Hematopoietic multipotent progenitor cell treated with erythropoietin and hydrocortisone succinate and interleukin-3 and kit ligand, for 4 days (in vitro differentiated cells): ENCODE measurements around the gene PSMD3.

Experiments
- DNase-seq: peaks from one replicate; pipeline ENCODE4 v3.0.0-alpha.2; 2015

PSMD3 gene

DNA sequence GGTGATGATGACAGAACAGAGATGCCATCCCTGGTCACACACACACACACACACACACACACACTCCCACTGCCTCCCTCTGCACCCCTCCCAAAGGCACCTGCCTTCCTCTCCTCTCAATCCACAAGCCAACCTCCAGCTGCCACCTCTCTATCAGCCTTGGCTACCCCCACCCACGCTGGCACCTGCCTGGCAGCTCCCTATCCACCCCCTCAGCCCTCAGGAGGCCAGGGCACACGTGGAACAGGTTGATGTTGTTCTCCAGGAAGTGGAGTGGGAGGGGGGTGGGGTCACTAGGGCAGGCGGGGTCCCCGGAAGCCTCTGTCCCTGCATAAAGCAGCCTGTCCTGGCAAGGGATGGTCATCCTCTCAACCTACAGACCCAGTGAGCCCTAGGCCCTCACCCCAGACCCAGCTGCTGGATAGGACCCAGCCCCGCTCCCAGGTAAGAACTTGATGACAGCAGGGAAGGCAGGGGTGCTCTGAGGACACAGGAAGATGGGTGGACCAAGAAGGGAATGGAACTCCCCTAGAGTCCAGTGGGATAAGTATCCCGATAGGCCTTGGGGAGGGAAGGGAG lies 17.9 kb upstream of the PSMD3 start, which contains the start of gene GSDMA:
GSDMA (plus strand) TSS at position 363 of the 579 bp plus-strand sequence. CDS start 2,684 bp downstream, outside the sequence.
- no peak for DNase-seq

DNA sequence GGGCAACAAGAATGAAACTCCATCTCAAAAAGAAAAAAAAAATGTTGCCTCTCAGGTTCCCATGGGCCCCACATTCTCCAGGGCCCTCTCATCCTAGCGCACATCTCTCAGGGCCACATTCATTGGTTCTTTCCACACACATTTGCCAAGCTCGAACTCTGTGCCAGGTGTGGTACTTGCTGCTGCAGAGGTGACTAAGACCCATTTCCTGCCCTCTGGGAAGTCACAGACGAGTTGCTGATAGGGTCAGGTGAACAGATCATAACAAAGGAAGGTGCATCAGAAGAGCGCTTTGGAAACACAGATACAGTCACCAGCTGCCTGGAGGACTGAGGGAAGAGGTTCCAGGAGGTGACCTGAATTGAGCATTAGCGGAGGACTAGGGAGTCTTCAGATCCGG lies 16.8 kb upstream of the PSMD3 start:
- no peak for DNase-seq

DNA sequence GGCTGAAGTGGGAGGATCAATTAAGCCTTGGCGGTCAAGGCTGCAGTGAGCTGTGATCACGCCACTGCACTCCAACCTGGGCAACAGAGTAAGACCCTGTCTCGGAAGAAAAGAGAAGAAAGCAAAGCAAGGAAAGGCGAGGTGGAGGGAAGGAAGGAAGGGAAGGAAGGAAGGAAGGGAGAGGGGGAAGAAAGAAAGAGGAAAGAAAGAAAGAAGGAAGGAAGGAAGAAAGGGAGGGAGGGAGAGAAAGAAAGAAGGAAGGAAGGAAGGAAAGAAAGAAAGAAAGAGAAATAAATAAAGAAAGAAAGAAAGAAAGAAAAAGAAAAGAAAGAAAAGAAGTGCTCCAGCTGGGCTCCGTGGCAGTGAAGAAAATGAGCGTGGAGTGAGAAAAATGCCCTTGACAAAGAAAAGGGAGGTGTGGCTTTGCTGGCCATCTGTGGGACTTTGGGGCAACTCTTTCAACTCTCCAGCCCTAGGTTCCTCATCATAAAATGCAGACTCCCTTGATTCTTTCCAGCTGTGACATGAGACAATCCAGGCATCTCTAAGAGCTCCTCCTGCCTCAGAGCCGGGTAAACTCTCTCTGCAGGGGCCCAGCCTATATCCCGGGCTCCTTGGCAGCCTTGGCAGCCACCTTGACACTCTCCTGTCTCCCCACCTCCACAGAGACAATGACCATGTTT lies 15.4 kb upstream of the PSMD3 start:
- no peak for DNase-seq

DNA sequence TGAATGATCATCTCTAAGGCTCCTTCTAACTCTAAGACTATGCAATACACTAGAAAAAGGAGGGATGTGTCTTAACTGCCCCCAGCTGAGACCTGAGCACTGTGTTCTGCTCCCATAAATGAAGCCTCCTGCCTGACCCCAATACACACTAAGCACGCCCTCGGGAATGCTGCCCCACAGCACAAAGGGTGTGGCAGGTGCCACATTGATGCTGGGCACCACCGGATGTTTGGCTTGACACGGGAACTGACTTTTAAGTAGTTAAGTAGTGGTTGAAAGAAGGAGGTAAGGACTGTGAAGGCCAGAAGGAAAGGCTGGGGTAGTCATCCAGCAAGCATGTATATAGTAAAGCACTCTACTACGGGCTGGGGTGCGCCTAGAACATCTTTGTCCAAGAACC lies 13.8 kb upstream of the PSMD3 start:
- no peak for DNase-seq

DNA sequence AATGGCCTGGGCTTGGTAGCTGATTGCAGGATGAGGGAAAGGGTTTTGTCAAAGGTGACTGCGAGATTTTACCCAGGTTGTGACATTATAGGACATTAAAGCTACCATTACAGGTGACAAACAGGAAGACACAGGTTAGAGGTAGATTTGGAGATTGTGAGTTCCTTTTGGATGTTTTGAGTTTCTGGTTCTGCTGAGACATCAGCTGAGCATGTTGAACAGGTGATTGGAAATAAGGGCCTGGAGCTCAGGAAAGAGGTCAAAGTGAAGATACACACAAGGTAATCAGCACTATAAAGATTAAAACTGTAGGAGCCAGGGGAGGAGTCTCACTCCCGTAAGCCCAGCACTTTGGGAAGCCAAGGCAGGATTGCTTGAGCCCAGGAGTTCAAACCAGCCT lies 11.8 kb upstream of the PSMD3 start:
- DNase-seq = no peak

DNA sequence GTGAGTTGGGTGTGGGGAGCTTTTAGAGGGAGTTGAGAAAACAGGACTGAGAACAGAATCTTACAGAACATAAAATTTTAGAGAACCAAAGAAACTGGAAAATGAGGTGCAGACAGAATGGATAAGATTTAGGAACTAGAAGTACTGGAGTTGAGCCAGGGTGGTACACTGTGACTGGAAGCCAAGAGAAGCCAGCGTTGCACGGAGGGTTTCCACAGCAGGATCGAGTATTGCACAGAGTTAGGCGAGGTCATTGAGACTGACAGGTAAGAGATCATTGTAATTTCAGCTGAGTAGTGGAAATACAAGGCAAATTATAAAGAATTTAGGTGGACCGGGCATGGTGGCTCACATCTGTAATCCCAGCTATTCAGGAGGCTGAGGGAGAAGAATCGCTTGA lies 11.2 kb upstream of the PSMD3 start:
- DNase-seq = no peak

DNA sequence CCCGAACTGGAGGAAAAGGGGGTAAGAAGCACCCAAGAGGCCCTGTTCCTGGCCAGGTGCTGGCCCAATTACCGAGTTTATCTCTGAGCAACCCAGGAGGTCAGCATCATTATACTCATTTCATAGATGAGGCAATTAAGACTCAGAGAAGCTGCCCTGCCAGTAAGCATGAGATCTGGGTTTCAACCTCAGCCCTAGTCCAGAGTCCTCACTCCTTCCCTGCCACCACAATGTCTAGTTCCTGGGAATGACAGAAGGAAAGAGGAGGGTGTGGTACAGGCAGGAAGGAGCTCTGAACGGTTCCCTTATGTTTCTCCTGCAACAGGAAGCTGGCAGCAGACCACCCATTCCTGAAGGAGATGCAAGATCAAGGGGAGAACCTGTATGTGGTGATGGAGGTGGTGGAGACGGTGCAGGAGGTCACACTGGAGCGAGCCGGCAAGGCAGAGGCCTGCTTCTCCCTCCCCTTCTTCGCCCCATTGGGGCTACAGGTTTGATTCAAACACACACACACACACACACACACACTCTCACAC lies 10.4 kb upstream of the PSMD3 start:
- no peak for DNase-seq

DNA sequence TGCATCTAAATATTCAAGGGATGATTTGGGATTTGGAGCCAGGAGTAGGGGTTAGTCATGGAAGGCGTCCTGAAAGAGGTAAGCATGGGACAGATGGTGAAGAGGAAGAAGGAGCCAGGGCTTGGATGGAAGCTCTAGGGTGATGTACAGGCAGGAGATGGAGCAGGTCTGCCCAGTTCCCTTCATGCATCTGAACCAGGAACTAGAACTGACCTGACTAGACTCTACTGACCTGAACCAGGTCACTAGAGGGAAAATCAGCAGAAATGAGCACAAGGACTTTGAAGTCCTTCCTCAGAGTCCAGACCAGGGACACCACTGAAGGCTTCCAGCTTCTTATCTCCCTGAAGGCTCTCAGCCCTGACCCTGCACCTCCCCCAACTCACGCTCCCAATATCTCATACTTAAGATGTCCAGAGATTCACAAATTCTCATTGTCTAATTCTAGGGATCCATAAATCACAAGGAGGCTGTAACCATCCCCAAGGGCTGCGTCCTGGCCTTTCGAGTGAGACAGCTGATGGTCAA lies 9.5 kb upstream of the PSMD3 start:
- no peak for DNase-seq

DNA sequence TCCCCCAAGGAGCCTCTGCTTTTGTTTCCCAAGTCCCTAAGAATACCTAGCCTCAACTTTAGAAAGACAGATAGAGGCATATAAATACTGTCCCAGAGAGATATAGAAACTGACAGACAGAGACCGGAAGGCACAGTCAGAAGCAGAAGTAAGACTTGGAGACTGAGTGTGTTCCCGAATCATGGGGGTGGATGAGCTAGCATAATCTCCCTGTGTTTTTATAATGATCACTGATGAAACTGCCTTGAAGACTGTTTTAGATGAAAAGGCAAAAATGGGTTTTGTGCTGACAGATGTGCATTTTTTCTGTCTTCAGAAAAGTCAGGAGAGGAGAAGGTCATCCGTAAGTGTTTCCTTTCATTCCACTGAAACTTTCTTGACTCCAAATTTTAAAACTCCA lies 8.3 kb upstream of the PSMD3 start:
- DNase-seq = peak; percentile 52

DNA sequence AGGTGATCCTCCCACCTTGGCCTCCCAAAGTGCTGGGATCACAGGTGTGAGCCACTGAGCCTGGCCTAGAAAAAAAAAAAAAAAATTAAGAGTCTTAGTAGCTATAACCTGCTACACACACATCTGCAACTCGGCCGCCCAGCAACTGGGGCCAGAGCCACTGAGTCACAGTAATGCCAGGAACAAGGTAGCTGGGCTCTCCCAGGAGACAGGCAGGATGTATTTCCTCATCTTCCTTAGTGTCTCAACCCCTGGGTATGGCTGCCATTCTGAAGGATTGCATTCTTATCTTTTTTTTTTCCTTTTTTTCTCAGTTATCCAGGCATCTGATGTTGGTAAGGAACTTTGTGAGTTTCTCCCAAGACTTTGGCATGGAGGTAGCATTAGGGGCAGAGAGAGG lies 7.1 kb upstream of the PSMD3 start:
- DNase-seq = no peak

DNA sequence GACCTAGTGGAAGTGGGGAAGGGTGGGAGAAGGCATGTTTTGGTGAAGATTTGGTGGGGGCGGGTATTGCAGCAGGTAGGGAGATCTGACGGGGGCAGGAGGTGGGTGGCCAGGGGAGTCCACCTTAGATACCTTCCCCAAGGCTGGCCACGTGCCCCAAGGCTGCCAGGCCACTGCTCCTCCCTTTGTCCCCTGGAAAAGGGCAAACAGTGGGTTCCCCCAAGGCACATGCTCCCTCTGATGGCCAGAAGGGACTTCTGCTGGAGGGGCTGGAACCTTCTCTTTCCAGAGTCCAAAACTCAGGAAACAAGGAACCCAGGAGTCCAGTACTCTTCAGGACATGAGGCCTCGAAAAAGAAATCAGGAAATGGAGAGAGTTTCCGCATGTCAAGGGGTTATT lies 6.2 kb upstream of the PSMD3 start:
- no peak for DNase-seq

DNA sequence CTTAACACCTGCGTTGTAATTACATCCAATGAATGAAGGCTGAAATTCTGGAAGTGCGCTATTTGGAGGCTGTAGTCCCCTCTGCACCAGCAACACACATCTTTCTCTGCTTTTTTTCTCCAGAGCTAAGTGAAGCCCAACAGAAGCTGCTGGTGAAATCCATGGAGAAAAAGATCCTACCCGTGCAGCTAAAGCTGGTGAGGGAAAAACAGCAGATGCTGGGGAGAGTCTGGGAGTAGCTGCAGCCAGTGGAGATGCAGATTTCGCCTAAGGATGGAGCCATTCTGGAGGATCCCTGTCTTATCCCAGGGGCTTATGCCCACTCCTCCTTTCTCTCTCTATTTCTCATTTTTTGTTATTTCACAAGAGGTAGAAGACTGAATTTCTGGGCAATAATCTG lies 4.8 kb upstream of the PSMD3 start:
- no peak for DNase-seq

DNA sequence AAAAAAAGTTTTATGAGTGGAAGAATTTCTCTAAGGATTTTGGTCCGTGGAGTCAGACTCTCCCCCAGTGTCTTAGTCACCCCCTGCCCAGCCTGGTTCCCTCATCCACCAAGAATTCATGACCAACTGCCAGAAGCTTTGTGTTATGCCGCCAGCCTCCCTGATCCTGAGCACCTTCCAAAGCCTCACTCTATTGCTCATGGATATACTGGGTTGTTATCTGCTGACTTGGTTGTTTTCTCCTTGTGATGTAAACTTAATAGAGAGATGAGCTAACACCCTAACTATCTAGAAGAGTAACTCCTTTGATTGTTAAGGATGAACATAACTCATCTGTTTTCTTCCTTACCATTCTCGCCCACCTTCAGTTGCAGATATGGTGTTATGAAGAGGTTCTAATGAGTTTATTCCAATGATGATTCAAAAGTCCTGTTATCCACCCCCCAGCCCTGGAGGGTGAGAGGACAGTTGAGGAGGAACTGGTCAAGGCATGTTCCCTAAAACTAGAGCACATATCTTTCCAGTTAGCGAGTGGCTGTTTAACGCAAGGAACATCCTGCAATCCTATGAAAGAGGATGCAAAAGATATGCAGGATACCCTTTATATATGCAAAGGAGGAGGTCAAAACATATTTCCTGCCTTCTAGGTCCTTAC lies 1.5 kb upstream of the PSMD3 start:
- DNase-seq = no peak

DNA sequence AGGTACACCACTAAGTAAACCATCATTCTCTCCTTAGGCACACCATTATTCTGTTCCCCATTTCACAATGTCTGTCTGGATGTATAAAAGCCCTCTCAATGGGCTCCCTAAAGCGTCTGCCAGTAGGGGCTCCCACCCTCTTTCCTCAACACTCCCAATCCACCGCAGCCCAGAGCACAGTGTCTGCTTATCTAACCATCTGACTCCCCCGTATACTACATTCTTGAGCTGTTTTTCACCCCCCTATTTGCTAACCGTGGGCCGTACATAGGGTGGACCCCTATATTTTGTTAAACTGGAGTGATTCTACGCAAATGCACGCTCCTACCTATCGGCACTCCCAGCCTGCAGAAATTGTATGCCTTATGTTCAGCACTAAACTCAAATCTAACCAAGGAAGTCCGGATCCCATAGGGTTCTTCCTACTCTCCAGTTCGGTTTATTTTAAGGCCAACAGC lies 685 bp upstream of the PSMD3 start:
- peak; percentile 89 for DNase-seq

DNA sequence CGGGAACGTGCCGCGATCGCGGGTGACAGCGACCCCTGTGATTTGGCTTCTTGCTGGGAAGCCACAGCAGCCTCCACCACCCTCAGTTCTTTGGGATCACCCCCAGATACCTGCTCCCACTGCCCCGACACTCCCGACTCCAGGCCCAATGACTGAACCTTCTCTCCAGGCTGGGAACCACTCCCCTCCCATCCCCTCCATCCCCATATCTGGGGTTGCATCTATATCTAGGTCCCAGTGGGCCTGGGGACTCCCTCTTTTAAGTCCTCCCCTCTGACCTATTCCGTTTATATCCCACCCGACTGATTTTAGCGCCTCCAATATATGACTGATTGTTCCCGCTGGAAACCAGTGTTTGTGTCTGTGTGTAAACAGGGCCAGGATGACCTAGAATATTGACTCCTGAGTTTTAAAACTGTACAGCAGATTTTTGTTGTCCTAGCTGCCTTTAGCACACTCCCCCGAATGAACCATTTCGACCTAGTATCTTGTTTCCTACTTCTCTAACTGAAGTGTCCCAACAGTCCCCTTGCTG lies 667 bp downstream of the PSMD3 start:
- peak; percentile 22 for DNase-seq

DNA sequence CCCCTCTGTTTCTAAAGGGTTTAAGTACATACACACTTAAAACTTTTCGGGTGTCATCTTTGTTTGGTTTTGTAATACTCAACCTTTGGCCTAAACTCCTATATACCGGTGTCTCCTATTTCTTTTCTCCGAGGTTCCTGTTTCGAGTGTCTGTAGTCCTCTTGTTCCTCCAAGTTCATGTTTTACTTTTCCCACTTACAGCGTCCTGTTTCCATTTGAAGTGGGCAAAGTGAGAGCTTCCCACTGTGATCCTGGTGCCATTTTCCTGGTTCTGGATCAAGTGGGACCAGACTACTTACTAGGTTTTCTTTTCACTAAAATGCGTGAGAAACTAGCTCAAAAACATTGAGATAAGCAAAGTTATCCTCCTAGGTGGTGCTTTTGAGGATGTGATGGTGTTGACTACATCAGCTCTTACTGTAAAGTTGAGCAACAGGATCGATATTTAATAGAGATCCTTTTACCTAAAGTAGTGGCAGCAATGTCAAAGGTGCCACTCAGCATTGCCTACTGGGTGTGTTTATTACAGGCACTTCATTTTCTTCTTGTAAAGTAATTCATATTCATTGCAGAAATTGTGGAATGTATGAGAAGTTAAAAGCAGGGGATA lies 1.3 kb downstream of the PSMD3 start:
- DNase-seq = peak; percentile 37

DNA sequence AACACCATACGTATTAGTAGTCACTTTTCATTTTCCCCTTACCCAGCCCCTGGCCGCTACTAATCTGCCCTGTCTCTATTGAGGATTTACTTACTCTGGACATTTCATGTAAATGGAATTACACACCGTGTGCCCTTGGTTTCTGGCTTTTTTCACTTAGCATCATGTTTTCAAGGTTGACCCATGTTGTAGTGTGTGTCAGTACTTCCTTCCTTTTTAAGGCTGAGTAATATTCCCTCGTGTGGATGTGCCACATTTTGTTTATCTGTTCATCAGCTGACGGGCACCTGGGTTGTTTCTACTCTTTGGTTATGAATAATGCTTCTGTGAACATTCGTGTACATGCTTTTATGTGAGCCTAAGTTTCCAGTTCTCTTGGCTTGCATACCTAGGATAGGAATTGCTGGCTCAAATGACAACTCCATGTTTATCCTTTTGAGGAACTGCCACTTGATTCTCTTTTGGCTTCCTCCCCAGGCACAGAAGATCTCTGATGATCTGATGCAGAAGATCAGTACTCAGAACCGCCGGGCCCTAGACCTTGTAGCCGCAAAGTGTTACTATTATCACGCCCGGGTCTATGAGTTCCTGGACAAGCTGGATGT lies 7.7 kb downstream of the PSMD3 start:
- DNase-seq = no peak

DNA sequence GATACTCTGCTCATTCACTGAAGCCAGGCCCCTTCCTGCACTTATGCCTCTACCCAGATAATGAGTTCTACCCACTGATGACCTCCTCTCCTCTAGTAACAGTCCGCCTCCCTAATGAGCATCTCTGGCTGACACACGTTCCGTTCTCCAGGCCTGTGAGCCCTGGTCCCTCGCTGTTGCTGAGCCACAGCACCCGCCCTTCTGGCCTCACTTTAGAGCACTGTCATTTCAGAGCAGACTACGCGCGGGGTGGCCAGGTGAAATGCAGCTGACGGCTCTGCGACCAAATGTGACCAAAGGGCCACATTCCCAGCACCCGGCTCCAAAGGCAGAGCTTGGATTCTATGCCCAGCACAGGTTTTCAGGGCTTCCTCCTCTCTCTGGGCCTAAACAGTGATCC lies 13.8 kb downstream of the PSMD3 start:
- no peak for DNase-seq

DNA sequence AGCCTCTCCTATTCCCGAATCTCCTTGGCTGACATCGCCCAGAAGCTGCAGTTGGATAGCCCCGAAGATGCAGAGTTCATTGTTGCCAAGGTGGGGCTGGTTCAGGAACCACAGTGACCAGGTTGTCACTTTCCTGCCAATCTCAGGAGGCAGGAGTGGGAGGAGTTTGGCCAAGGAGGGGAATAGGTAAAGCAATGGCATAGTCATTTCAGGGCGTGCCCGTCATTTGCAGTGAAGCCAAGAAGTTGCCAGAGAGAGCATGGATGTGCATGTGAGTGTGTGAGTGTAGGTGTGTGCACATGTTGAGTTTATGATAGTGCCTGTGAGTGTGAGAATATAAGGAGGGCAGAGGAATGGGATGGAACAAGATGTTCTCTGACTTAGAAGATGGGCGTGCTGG lies 14.8 kb downstream of the PSMD3 start:
- no peak for DNase-seq

DNA sequence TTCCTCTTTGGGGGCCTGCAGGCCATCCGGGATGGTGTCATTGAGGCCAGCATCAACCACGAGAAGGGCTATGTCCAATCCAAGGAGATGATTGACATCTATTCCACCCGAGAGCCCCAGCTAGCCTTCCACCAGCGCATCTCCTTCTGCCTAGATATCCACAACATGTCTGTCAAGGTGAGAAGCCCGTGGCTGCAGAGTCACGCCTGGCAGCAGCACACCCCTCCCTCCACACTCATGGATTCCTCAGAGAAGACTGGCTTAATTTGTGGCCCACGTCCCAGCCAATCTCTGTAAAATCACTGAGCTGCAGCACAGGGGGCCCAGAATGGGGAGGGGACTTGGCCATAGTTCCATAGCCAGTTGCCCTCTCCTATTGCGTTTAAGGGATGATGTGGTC lies 15.6 kb downstream of the PSMD3 start:
- no peak for DNase-seq

DNA sequence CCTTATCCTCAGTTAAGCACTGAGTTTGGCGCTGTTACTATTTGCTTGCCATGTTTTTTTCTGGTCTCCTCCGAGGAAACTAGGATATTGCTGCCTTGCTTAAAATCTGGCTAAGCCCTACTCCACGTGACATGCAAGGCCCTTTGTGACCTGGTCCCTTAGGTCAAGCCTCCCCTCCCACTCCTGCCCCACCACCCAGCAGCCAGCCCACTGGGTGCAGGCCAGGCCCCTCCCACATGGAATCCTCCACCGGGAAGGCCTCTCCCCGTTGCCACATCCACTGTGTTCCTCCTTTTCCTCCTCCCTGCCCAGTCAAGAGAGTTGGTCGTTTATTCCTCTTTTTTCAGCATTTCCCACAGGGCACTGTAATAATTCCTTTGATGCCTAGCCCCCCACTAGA lies 16.2 kb downstream of the PSMD3 start:
- DNase-seq = no peak

DNA sequence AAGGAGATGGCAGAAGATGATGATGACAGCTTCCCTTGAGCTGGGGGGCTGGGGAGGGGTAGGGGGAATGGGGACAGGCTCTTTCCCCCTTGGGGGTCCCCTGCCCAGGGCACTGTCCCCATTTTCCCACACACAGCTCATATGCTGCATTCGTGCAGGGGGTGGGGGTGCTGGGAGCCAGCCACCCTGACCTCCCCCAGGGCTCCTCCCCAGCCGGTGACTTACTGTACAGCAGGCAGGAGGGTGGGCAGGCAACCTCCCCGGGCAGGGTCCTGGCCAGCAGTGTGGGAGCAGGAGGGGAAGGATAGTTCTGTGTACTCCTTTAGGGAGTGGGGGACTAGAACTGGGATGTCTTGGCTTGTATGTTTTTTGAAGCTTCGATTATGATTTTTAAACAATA lies 16.9 kb downstream of the PSMD3 start:
- no peak for DNase-seq

DNA sequence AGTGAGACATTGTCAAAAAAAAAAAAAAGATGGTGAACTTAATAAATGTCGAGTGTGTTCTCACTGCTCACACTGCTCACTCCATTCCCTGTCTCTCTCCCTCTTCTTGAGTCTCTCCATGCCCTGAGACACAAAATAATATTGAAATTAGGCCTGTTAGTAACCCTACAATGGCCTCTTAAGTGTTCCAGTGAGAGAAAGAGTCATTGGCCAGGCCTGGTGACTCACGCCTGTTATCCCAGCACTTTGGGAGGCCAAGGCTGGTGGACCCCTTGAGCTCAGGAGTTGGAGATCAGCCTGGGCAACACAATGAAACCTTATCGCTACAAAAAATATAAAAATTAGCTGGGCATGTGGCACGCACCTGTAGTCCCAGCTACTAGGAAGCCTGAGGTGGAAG lies 18.5 kb downstream of the PSMD3 start:
- DNase-seq = no peak
